Activated T-cell treated with anti-CD3 and anti-CD28 coated beads for 1 hour (primary cell): ENCODE results near the gene NME2.
"Not testable (repeated sequence)": the region's sequence is repeated elsewhere in the genome, so short reads cannot be mapped to it uniquely, and the experiment has no call there.

Source experiments
- DNase-seq: peaks from one replicate; pipeline ENCODE4 v3.0.0-alpha.2; 2020; ENCODE audit warnings: low read depth

Gene NME2

GRCh38 chr17:51153210-51154072 lies 12.8 kb upstream of the NME2 start, which contains the start of gene NME1:
NME1 (plus strand) TSS chr17:51153559; CDS start chr17:51155655, 2,096 bp downstream.
- DNase-seq, result peak; percentile 95

GRCh38 chr17:51154176-51154575 lies 12.0 kb upstream of the NME2 start:
- no peak for DNase-seq

DNA sequence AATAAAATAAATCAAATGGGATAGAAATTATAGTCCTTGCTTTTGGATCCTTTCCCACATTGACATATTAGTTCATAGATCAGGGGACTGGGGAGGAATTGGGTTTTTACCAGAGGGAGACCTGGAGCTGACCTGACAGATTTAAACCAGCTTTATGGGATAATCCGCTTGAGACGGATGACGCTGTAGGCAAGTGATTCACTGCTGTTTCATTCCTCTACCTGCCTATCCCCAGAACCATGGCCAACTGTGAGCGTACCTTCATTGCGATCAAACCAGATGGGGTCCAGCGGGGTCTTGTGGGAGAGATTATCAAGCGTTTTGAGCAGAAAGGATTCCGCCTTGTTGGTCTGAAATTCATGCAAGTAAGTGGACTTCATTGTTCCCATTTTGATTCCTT lies 10.8 kb upstream of the NME2 start:
- DNase-seq, result no peak

- no peak for DNase-seq
These were observed 6.6 kb upstream of the NME2 start for GRCh38 chr17:51159604-51160003.

- no peak for DNase-seq
These were observed 4.7 kb upstream of the NME2 start for GRCh38 chr17:51161541-51161940.

DNA sequence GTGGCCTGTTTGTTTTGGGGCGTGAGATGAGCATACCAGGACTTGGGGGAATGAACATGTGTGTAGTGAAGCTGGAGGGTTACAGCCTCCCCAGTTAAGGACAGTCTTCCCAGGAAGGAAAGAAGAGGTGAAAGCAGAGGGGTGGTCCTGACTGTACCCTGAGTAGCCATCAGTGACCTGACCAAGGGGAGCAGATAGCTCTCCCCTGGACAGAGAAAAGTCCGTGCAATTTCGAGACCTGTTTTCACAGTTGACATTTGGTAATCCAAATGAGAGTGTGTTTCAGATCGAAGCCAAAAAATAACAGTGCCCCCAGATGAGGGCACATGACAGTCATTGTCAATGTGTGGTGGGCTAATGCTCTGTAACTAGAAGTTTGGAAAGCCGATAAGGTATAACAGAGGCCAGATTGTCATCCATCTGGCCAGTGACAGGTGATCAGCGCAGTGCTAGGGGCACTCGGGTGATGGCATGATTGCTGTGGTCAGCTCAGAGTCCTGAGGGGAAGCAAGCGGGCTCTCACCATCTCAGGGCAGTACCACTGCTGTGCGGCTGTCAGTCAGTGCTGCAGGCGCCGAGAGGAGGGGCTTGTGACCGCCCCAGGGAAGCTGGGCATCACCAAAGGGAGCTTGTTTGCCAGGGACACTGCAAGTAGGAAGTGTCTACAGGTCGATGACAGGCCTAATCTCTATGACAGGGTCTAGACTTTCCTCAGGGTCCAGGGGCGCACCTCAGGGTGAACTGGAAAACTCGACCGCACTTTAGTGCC lies 1.1 kb upstream of the NME2 start:
- DNase-seq, result no peak

DNA sequence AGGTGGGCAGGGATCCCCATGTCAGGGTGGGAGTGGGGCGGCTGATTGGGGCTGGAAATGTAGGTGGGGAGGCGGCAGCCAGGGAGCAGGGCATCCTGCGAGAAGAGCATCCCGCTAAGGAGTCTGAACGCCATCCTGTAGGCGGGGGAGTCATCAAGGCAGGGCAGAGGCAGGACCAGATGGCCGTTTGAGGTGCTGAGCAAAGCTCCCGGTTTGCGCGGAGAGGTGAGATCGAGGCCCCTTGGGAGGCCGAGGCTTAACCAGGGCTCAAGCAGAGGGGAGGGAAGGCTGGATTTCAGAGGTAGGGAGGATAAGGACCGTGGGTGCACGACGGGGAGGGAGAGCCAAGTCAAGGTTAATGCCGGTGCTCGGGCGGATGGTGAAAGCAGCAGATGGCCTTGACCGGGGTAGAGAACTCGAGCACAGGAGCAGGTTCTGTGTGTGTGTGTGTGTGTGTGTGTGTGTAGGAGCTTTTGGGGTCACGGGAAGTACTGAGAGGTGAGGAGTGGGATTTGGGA lies 472 bp upstream of the NME2 start:
- DNase-seq, result no peak

GRCh38 chr17:51166987-51167931 lies 1.0 kb downstream of the NME2 start:
- DNase-seq, result peak; percentile 64

DNA sequence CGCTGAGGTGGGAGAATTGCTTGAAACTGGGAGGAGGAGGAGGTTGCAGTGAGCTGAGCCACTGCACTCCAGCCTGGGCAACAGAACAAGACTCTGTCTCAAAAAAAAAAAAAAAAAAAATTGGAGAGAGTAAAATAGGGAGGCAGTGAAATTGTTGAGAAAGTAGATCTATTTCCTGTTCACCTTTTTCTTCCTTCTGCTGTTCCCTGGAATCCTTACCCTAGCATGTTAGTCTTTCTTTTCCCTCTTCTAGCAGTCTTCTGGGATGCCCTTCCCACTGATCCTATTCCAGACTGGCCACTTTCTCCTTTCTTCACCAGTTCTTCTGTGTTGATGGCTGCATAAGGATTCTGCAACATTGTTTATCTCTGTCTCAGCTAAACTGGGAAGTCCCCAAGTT lies 3.1 kb downstream of the NME2 start:
- no peak for DNase-seq

DNA sequence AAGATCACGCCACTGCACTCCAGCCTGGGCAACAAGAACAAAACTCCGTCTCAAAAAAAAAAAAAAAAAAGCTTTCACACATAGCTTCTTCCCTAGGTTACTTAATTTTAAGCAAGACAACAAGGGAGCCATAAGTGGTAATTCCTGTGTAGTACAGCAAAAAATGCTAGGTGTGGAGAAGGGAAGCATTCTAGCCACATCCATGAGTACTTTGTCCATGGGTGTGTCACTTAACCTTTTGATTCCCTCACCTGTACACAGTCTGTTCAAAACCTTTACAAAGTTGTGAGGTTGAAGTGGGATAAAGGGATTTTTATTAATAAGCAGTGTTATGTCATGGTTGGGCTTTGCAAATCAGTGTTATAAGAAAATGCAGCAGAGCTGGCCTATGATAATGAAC lies 4.5 kb downstream of the NME2 start:
- no peak for DNase-seq

DNA sequence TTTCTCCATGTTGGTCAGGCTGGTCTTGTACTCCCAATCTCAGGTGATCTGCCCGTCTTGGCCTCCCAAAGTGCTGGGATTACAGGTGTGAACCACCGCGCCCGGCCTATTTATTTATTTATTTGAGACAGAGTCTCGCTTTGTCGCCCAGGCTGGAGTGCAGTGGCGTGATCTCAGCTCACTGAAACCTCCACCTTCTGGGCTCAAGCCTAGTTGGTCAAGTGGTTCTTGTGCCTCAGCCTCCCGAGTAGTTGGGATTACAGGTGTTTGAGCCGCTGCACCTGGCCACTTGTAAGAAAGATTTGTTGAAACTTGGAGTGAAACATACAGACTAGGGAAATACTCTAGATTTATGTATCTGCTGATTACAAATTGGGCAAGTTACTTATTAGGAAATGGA lies 5.8 kb downstream of the NME2 start:
- not testable (repeated sequence) for DNase-seq

GRCh38 chr17:51180486-51180885 lies 14.3 kb downstream of the NME2 start:
- no peak for DNase-seq

DNA sequence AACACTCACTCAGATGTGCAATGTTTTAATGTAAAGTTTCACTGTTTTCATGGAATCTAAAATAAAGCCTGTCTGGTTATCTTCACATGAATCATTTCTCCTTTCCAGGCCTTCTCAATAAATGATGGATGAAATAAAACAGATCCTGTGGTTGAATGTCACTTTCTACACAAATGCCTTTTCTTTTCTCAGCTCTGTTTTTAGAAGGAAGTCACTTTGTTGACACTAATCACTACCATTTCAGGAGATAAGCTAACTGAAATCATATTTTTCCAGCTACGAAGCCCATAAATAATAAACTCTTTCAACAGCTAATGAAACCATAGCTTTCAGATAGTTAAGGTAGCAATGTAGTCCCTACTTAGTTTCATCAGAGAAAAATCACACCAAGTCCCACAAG lies 17.9 kb downstream of the NME2 start:
- DNase-seq, result no peak

DNA sequence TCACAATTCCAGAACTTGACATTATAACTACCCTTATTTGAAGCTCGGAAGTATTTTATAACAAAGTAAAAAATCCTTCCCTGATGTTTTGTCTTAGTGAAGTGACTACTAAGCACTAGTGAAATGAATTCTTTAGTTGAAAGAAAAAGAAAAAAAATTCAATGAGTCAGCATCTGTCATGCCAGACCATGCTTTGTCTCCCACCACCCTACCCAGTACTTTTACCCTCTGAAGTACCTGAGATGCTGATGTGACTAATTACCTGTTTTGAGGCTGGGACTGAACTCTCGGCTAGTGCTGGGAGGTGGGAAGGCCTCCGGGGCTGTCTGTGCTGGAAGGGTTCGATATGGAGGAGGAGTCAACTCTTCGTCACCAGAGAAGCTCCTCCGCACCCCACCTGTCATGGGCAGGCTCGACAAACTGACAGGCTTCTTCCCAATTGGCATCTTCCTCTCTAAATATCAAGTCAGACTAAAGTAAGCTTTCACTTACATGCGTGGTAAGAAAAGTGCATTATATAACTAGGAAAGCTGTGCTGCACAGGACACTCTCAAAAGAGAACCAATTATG lies 19.6 kb downstream of the NME2 start:
- DNase-seq, result no peak

DNA sequence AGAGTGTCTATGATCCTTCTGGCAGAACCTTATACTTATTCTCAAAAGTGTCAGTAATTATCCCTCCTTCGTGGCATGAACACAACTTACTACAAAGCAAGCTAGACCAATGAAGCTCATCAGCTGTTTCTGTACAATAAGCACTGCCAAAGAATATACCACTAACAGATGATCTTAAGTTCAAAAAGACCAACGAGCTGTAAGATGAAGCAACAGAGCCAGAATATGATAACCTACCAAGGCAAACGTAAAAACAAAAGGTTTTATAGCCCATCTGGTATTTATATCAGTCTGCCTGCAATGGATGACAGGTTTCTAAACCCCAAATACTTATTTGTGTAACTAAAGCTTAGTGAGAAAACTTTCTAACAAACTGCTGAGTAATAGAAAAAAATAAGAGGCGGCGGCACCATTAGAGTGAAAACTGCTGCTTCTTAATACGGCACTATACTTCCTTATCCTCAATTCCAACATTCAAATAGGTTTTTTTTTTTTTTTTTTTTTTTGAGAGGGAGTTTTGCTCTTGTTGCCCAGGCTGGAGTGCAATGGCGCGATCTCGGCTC lies 22.1 kb downstream of the NME2 start:
- no peak for DNase-seq

GRCh38 chr17:51189162-51189561 lies 23.0 kb downstream of the NME2 start:
- no peak for DNase-seq

DNA sequence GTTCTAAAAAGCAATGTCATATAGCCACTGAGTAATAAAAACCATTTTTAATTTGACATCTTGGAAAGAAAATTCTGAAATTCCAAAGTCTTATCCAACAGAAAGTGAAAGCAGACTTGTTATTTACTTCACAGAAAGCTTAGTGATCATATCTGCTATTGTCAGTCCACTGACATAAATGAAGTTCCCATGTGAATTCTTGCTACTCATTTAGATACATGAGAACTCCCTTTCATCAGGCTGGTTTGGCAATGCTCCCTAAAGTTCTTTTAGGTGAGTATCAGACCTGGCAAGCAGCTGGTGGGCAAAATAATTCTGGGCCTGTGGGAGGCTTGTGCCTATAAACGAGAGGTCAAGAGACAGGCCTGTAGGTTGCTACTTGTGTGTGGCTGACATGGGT lies 23.4 kb downstream of the NME2 start:
- no peak for DNase-seq

GRCh38 chr17:51191895-51192294 lies 25.7 kb downstream of the NME2 start:
- DNase-seq, result no peak

GRCh38 chr17:51197754-51198153 lies 31.5 kb downstream of the NME2 start:
- DNase-seq, result no peak

DNA sequence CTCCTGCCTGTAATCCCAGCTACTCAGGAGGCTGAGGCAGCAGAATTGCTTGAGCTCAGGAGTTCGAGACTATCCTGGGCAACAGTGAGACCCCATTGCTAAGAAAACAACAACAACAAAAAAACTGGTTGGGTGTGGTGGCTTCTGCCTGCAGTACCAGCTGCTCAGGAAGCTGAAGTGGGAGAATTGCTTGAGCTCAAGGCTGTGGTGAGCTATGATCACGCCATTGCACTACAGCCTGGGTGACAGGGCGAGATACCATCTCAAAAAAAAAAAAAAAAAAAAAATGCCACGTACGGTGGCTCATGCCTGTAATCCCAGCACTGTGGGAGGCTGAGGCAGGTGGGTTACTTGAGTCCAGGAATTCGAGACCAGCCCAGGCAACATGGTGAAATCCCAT lies 34.1 kb downstream of the NME2 start:
- DNase-seq, result no peak

- DNase-seq, result no peak
These were observed 34.6 kb downstream of the NME2 start for GRCh38 chr17:51200846-51201245.
